ENCODE data around the gene FAM187B.
"Not testable (repeated sequence)": the region's sequence is repeated elsewhere in the genome, so short reads cannot be mapped to it uniquely, and the experiment has no call there.

The FAM187B gene

DNA sequence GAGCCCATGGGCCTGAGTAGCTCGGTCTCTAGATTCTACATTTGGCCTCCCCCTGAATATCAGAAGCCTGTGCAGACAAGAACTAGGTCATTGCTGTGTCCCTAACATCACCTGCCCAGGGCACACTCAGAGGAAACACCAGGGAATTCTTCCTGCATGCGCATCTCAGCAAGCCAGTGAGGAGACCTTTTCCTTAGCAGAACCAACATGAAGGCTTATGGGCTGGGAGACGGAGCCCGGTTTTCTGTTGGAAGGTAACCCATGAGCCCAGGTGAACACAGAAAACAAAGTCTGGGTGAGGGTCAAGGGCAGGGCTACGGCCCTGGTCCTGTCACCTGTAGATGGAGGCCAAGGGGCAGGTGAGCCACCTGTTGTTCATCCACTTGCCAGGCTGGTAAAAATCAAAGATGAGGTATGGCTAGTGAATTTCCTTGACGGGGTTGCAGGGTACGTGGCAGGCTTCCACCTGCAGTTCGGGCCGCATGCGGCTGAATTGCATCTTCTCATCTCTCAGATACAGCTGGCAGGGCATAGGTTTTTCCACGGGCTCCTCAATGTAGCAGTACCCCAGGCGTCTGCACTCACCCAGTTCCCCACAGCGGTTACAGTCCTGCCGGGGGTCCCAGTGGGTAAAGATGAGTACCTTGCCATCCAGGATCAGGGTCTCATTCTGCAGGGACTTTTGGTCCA, 3.6 kb upstream of the FAM187B start:
- no peak for DNase-seq

DNA sequence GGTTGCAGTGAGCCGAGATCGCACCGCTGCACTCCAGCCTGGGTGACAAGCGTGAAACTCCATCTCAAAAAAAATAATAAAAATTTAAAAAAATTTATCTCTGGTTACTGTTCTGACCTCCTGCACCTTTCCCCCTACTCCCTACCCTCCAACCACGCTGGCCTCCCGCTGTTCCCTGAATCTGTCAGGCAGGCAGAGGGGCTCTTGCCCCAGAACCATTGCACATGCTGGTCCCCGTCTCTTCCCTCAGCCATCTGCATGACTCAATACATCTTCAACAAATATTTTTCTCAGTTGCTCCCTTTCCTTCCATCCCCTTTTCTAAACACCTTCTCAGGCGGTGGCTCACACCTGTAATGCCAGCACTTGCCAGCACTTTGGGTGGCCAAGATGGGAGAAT, 1.1 kb upstream of the FAM187B start:
- DNase-seq: no peak

DNA sequence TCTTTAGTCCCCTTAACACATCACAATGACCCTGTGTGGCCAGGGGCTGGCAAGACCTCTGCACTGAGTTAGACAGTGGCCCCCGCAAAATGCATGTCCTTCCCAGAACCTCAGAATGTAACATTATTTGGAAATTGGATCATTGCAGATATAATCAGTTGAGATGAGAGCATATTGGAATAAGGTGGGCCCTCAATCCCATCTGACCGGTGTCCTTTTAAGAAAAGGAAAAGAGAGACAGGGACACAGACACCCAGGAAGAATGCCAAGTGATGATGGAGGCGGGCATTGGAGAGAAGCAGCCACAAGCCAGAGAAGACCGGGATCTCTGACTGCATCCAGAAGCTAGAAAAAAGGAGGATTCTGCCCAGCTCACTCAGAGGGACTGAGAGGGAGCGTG, 1.8 kb downstream of the FAM187B start:
- DNase-seq: no peak

DNA sequence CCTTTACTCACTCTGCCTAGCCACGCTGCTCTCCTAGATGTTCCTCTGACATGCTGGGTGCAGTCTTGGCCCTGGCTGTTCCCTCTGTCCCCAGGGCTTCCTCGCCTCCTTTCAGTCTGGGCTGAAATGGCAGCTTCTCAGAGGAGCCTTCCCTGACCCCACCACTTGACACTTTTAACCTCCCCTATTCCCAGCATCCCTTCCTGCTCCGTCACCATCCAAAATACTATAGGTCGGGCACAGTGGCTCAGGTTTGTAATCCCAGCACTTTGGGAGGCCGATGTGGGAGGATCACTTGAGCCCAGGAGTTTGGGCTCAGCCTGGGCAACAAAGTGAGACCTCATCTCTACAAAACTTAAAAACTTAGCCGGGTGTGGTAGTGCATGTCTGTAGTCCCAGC, 2.6 kb downstream of the FAM187B start:
- no peak for DNase-seq

DNA sequence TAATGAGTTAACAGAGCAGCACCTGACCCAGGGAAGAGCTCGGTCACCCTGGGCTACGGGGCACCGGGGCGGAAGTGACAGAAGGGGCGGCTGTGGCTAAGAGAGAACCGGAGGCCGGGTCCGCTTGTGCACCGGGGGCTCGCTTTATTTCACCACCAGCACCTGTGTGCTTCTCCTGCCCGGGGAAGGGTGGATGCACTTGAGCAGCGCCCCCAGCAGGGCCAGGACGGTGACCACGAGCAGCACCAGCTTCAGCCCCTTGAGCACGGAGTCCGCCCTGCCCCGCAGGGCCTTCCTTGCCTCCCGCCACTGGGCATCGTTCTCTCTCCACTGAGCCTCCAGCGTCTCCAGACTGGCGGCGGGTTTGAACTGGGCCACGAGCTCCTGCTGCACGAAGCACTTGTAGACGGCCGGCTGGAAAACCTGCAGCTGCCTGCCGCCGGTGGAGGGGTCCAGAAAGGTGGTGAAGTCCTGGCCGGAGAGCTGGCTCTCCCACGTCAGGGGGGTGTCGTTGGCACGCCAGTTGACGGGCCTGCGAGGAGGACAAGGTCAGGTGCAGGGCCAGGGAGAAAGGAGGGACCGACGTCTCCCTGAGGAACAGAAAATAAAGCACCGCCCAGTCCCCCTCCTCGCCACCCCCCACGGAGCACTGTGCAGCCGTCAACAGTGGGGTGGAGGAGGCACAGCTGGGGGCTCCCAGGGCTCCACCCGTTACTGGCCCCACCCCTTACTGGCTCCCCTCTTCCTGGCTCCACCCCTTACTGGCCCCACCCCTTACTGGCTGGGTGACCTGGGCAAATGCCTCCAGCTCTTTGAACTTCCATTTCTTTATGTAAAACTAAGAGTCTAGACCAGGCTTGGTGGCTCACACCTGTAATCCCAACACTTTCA, 3.6 kb downstream of the FAM187B start:
- no peak for DNase-seq

DNA sequence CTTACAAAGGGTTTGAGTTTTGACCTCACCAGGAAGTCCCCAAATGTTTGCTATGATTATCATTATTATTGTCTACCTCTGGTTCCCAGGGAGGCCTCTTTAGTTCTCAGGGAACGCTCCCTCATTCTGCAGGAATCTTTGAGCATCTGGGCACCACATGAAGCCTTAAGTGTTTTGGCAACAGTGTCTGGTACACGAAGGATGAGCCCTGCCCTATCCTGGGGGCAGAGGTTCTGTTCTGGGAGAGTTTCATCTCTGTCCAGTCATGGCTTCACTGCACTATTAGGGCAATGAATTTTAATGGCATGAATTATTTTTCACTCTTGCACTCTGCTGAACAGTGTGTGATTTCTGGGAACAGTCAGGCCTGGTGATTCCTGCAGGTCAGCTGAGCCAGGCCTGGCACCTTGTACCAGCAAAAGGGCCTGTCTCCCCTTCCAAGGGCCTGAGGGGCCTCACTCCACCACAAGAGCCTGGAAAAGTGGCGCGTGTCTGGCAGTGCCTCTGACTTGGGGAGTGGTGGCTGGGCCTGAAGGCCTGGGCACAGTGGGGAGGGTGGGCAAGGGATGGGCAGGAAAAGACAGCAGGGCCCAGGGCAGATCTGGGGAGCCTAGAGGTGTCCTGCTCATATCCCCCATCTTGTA, 4.6 kb downstream of the FAM187B start:
- no peak for DNase-seq

DNA sequence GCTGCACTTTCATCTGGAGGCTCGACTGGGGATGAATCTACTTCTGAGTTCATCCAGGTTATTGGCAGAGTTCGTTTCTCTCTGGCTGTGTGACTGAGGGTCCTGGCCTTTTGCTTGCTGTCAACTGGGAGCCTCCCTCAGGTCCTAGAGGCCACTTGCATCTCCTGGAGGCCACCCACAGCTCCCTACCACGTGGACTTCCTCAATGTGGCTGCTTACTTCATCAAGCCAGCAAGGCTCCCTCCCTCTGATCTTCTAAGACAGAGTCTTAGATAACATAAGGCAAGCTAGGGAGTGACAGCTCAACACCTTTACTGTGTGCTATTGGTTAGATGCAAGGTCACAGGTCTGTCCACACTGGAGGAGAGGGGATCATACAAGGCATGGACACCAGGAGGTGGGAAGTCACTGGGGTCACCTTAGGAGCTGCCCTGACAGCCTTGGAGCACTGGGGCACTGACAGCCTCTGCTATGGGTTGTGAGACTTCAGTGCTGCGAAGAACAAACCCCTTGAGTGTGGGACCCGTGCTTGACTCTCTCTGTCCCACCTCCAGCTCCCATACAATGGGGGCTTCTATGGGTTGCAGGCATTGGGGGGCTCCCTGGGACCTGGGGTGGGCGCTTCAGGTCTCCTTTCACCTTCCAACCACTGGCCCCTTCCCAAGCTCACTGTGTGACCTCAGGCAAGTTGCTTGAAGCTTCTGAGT, 5.3 kb downstream of the FAM187B start:
- DNase-seq: no peak

DNA sequence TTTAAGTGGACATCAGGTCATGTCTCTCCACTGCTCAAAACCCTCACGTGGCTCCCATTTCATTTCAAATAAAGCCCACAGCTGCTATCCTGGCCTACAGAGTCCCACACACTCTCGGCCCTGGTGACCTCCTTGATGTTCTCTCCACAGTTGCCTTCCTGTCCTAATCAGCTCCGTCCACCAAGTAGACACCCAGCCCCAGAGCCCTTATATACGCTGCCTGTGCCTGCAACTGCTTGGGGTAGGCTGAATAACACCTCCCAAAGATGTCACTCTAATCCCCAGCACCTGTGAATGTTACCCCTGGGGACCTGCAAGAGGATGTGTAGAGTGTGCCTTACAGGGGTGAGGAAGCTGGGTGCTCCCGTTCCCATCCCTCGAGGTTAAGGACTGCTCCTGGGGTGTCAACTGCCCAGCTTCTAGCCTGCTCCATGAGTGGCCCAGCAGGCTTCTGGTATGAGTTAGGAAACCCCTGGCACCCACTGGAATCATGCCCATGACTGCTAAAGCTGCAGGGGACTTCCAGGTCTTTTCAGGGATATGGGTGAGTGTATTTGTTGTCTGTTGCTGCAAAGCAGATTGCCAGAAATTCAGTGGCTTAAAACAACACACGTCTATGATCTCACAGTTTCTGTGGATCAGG, 6.0 kb downstream of the FAM187B start:
- DNase-seq: no peak

DNA sequence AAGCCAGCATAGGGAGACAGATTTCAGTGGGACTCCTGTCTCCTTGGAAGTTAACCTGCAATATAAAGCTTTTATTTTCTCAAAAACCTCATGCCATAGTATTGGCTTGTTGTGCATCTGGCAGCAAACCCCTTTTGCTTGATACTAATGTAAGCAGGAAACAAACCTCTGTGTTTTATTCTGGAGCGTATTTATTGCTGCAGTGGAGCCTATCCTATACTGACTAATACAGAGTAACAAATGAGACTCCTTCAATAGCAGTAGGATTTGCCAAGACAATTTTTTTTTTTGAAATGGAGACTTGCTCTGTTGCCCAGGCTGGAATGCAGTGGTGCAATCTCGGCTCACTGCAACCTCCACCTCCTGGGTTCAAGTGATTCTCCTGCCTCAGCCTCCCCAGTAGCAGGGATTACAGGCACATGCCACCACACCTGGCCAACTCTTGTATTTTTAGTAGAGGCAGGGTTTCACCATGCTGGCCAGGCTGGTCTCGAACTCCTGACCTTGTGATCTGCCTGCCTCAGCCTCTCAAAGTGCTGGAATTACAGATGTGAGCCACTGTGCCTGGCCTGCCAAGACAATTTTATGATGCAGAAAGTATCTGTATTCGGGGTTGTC, 7.5 kb downstream of the FAM187B start:
- DNase-seq: not testable (repeated sequence)

DNA sequence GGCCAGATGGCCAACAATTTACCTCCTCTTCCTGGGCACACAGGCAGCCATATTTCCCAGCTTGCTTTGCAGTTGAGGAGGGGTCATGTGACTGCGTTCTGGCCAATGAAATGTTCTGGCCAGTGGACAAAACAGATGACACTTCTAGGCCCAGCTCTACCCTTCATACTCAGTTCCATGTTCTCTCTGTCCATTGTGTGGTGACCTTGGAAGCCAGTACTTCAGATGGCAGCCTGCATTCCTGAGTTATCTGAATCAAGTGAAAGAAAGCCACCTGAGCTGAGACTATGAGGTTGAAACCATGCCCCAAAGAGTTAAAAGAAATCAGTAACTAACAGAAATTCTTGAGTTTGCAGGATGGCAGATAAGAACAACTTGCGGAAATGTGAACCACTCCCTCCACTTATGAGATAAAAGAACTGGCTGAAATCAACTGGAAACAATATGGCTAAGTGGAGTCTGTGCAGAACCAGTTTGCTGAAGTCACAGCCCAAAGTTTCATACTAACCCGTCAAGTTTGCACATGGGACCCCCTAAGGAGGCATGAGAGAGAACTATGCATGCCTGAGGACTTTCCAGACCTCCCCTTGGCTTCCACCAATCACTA, 8.1 kb downstream of the FAM187B start:
- no peak for DNase-seq

DNA sequence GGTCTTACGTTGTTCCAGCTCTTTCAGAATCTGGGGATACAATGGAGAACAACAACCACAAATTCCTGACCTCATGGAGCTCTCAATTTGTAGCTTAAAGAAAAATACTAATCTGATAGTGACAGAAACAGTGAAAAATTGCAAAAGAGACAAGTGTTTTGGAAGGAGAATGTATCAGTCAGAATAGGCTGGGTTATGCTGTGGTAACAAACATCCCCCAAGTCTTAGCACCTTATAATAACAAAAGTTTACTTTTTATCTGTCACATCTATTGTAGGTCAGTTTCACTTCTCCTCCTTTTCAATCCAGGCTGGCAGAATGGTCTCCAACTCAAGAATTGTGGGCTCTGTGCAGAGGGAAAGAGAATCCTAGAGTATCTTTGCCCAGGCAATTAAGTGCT, 9.5 kb downstream of the FAM187B start:
- DNase-seq: no peak

DNA sequence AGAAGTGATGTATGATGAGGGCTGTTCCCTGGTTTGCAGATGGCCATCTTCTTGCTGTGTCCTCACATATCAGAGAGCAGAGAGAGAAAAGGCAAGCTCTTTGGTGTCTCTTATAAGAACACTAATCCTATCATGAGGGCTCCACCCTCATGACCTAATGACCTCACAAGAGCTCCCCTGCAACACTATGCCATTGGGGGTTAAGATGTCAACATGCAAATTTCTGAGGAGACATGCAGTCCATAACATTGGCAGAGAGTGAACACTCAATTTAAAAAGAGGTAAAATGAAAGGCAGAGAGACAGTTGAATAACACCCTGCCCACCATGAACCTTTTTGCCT, 10.9 kb downstream of the FAM187B start:
- DNase-seq: no peak

DNA sequence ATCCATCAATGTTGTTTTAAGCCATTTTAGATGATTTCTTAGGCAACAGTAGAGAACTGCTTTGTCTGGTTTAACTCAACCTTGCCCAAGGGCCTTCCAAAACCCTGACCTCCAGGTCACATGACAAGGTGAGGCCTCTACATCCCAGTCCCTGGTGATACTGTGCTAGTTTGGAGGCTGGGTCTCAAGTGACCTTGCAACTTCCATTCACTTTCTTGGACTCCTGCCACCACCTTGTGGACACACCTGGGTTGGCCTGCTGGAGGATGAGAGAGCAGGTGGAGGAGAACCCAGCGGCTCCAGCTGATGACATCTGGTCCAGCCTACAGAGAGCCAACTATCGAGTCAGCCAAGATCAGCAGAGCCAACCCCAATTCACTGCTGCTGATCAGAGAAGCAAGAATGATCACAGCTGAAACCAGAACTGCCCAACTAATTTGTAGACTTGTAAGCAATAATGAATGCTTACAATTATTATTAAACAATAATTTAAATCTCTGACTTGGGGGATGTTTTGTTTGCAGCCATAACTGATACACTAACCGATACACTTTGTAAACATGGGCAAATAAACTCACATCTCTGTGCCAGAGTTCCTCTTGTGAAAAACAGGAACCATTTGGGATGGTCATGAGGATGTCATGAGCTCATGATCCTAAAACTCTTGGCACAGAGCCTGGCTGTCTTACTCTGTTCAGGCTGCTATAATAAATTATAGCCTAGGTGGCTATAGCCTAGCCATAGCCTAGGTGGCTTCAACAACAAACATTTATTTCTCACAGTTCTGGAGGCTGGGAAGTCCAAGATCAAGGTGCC, 11.5 kb downstream of the FAM187B start:
- no peak for DNase-seq

DNA sequence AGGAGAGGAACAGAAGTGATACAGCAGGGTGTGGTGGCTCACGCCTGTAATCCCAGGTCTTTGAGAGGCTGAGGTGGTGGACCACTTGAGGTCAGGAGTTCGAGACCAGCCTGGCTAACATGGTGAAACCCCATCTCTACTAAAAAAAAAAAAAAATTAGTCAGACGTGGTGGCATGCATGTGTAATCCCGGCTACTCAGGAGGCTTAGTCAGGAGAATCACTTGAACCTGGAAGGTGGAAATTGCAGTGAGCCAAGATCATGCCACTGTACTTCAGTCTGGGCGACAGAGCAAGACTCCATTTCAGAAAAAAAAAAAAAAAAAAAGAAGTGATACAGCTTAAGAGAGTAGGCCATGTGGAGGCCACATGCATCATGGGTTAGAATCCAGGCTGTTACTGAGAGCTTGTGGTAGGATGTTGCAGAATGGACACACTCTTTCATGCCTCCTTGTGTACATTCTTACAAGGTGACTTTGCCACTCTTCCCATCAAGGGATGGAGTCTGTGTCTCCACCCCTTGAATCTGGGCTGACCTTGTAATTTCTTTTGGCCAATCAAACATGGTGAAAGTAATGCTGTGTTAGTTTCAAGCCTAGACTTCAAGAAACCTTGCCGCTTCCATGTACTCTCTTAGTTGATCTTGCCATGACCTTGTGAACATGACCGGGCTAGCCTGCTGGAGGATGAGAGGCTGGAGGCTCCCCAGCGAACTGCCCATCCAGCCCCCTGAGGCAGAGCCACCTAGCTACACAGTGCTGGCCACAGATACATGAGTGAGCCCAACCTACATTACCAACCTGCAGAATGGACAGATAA, 12.3 kb downstream of the FAM187B start:
- DNase-seq: no peak

DNA sequence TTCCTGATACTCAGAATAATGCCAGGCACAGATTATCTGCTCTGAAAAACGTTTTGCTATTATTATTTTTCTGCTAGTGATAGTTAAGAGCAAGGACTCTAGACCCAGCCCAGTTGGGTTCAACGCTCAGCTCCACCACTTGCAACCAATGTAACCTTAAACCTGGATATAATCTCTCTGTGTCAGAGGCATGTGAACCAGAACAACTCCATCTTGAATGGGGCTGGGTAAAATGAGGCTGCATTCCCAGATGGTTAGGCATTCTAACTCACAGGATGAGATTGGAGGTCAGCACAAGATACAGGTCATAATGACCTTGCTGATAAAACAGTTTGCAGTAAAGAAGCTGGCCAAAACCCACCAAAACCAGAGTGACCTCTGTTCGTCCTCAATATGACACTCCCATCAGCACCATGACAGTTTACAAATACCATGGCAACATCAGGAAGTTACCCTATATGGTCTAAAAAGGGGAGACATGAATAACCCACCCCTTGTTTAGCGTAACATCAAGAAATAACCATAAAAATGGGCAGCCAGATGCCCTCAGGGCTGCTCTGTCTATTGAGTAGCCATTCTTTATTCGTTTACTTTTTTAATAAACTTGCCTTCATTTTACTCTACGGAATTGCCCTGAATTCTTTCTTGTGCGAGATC, 13.6 kb downstream of the FAM187B start:
- no peak for DNase-seq

DNA sequence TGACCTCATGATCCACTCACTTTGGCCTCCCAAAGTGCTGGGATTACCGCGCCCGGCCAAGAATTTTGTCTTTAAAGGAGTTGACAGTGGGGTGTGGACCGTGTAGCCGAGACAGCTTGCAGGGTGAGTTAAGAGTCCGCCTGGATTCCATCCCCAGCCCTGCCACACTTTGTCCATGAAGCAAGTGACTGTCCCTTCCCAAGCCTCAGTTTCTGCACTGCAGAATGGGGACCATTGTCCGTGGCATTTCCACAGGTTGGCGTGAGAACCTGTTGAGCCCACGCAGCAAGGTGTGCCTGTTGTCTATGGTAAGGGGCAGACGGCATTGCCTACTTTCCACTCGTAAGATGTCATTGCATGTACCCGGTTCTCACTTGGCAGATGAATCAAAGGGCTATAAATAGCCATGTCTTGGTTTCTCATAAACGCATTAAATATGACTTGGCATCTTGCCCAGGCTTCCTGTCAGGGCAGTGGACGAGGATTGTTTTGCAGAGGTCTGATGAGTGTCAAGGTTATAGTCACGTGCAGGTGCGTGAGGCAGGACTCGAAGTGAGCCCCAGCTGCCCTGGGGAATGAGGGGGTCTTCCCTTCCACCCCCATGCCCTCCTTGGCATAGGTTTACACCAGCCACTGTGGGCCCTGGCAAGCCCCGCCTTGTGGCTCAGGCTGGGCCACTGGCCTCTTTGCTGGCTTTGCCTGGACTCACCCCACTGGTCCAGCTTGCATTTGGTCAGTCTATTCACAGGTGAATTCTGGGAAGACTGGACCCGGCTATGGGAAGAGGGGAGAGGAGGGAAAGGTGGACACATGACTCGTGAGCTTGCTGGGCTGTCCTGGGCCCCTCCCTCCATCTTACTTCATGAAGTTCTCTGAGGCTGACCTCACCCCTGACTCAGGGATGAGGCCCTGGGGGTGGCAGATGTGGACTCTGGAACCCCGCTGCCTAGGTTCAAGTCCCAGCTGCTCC, 14.6 kb downstream of the FAM187B start:
- DNase-seq: peak; percentile 93

DNA sequence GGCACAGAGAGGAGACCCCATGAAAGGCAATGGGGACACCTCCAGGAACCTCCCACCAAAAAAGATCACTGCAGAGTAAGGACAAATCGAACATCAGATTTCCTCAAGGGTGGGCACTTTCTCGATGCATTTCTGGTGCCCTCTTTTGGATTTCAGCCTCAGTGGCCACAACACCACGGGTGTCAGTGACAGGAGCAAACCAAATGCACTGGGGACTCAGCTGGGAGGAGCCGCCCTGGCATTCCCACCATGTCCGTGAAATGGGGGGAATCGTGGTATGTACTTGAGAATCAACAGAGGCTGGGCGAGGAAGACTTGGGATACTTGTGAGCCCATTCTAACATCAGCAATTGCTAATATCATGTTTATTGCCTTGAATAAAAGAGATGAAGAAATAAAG, 16.3 kb downstream of the FAM187B start:
- DNase-seq: no peak

DNA sequence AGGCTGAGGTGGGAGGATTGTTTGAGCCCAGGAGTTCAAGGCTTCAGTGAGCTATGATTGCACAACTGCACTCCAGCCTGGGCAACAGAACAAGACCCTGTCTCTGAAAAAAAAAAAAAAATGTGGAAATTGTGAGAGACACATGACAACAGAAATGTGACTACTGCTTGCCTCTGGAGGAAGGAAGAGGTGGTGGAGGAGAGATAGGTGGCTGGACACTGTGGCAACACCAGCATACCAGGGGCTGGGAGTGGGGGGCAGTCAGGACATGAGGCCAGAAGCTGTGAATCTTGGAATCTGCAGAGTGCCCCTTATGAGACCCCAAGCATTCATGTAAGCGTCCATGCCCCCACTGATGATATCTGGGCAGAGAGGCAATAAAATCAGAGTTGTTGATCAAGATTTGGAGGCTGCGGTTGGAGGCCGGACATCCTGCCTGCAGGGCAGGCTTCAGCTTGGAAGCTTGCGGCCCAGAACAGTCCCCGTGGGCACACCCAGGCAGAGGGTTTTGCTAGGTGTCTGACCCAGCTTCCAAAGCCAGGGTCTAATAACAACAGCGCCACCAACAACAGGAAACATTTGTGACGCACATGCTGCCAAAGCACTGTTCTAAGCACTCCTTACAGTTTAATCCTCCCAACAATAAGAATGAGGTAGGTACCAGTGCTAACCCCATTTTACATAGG, 16.9 kb downstream of the FAM187B start:
- no peak for DNase-seq
